CD14-positive monocyte (primary cell): Measurements from ENCODE around the gene CDCA3. TPM values are rescaled to one million over a fixed set of nuclear protein-coding genes. Genes with fewer than 3 reads are reported as not detected.

Experiments used
- DNase-seq, 3 donors: peaks; one replicate each; pipeline ENCODE4 v3.0.0-alpha.2; 2011 to 2022
- H2AFZ ChIP-seq: 2 replicates; pipeline ENCODE4 v1.6.0; 2012; ENCODE audit warnings: mild to moderate bottlenecking, low read depth, low read length, inconsistent platforms; ENCODE audit not compliant: insufficient read depth, poor library complexity, severe bottlenecking
- H3K27ac ChIP-seq, 2 donors: 1 replicate in 1 of 2; 2 replicates in 1 of 2; pipeline ENCODE4 v1.5.1; 2012 to 2013; ENCODE audit warnings: low read length in 2 of 2, control low read depth in 1 of 2, inconsistent platforms in 1 of 2, low read depth in 1 of 2, mild to moderate bottlenecking in 1 of 2
- H3K27me3 ChIP-seq, 2 donors: one replicate each; pipeline versions ENCODE4 v1.6.0 to v1.6.1; 2011 to 2013; ENCODE audit warnings: low read length in 2 of 2; ENCODE audit not compliant: control insufficient read depth in 2 of 2, insufficient read depth in 2 of 2
- H3K36me3 ChIP-seq, 2 donors: replicated peaks in 1 of 2; 1 replicate in 1 of 2; 2 replicates in 1 of 2; pipeline versions ENCODE4 v1.5.1 to v1.6.1; 2012 to 2013; ENCODE audit warnings: low read length in 2 of 2, control low read depth in 1 of 2, inconsistent platforms in 1 of 2, mild to moderate bottlenecking in 1 of 2; ENCODE audit not compliant: insufficient read depth in 2 of 2, control insufficient read depth in 1 of 2
- H3K4me1 ChIP-seq, 2 donors: 1 replicate in 1 of 2; 2 replicates in 1 of 2; pipeline versions ENCODE4 v1.5.1 to v1.6.1; 2012 to 2013; ENCODE audit warnings: low read length in 2 of 2, control low read depth in 1 of 2, inconsistent platforms in 1 of 2, mild to moderate bottlenecking in 1 of 2, moderate library complexity in 1 of 2; ENCODE audit not compliant: insufficient read depth in 2 of 2, control insufficient read depth in 1 of 2
- H3K4me2 ChIP-seq: replicated peaks from 2 replicates; pipeline ENCODE3; 2012; ENCODE audit warnings: low read length, moderate library complexity, mild to moderate bottlenecking; ENCODE audit not compliant: poor library complexity, severe bottlenecking; ENCODE audit errors: extremely low read depth
- H3K4me3 ChIP-seq, 3 experiments: fragments of 200-600 bp in 1 of 3; sonication (generic) in 1 of 3; replicated peaks in 1 of 3; 1 replicate in 2 of 3; 2 replicates in 1 of 3; pipeline ENCODE4 v1.5.1; 2011 to 2013; ENCODE audit warnings: low read length in 3 of 3, mild to moderate bottlenecking in 3 of 3, control low read depth in 2 of 3, low read depth in 2 of 3, inconsistent platforms in 1 of 3, moderate library complexity in 1 of 3
- H3K79me2 ChIP-seq: 2 replicates; pipeline ENCODE4 v1.6.0; 2012; ENCODE audit warnings: mild to moderate bottlenecking, control low read depth, inconsistent platforms, low read length, moderate library complexity; ENCODE audit not compliant: insufficient read depth
- H3K9ac ChIP-seq: 2 replicates; pipeline ENCODE4 v1.6.0; 2017; ENCODE audit warnings: low read length, mild to moderate bottlenecking; ENCODE audit not compliant: insufficient read depth, poor library complexity, severe bottlenecking
- H3K9me3 ChIP-seq, 2 donors: replicated peaks in 1 of 2; 1 replicate in 1 of 2; 2 replicates in 1 of 2; pipeline versions ENCODE4 v1.5.1 to v1.6.1; 2012 to 2013; ENCODE audit warnings: low read length in 2 of 2, control low read depth in 1 of 2; ENCODE audit not compliant: control insufficient read depth in 1 of 2, insufficient read depth in 1 of 2
- H4K20me1 ChIP-seq: 2 replicates; pipeline ENCODE4 v1.6.0; 2012; ENCODE audit warnings: mild to moderate bottlenecking, low read length, control low read depth, moderate library complexity; ENCODE audit not compliant: insufficient read depth
- H3K27ac Mint-ChIP-seq, 7 donors: one replicate each; pipeline ENCODE4 v1.8.0; 2020; ENCODE audit warnings: mild to moderate bottlenecking in 7 of 7, mixed read lengths in 7 of 7, moderate library complexity in 6 of 7, inconsistent platforms in 2 of 7
- H3K27me3 Mint-ChIP-seq, 3 donors: one replicate each; pipeline ENCODE4 v1.8.0; 2021 to 2022; ENCODE audit warnings: low read depth in 3 of 3, mild to moderate bottlenecking in 3 of 3, mixed read lengths in 3 of 3, moderate library complexity in 3 of 3, inconsistent platforms in 1 of 3
- H3K36me3 Mint-ChIP-seq, 2 donors: one replicate each; pipeline ENCODE4 v1.8.0; 2020; ENCODE audit warnings: mixed read lengths in 2 of 2, inconsistent platforms in 1 of 2, mild to moderate bottlenecking in 1 of 2
- H3K4me1 Mint-ChIP-seq: one replicate; pipeline ENCODE4 v1.8.0; 2020; ENCODE audit warnings: mild to moderate bottlenecking, mixed read lengths
- H3K4me3 Mint-ChIP-seq, 2 donors: one replicate each; pipeline ENCODE4 v1.8.0; 2020; ENCODE audit warnings: mild to moderate bottlenecking in 2 of 2, mixed read lengths in 2 of 2, moderate library complexity in 1 of 2
- H3K9me3 Mint-ChIP-seq, 7 donors: one replicate each; pipeline ENCODE4 v1.8.0; 2020 to 2022; ENCODE audit warnings: mixed read lengths in 7 of 7, mild to moderate bottlenecking in 6 of 7, moderate library complexity in 6 of 7, inconsistent platforms in 2 of 7
- CTCF ChIP-seq: fragments of 200-600 bp; IDR thresholded peaks from one replicate; pipeline ENCODE4 v1.8.0; 2022; ENCODE audit warnings: antibody characterized with exemption, mild to moderate bottlenecking
- WGBS: methylation state at CpG from one replicate; pipeline ENCODE4 v1.1.5; 2013; ENCODE audit warnings: missing lambda C conversion rate; ENCODE audit not compliant: insufficient coverage; 5-methylcytosine and 5-hydroxymethylcytosine counted together
- intact Hi-C, 2 donors: fragments of 100-400 bp; cut with micrococcal nuclease; formaldehyde crosslinking; loops; one replicate each; pipeline versions ENCODE4 v1.15.0 to v1.15.1; 2023
- polyA plus RNA-seq, 3 donors: library from polyadenylated mRNA; depleted of rRNA in 1 of 3; unstranded in 2 of 3; stranded (reverse) in 1 of 3; fragments of 300-500 nt in 2 of 3; fragments of >200 nt in 1 of 3; fragmentation: Illumina TruSeq in 2 of 3; gene quantifications; 1 replicate in 2 of 3; 2 replicates in 1 of 3; pipeline ENCODE4 v1.2.3, GENCODE V29; 2012 to 2021

CDCA3 gene
- polyA plus RNA-seq, 3 donors = 0.57 to 0.61 (median 0.59) TPM

- Mint-ChIP-seq H3K9me3 (peaks cover 0 to 12% (median 8%) of the 10 kb centered on the region in 7 donors), H3K36me3 (peaks cover 16 to 26% of the 10 kb centered on the region in 2 donors), H3K4me1 (peaks cover 39% of the 10 kb centered on the region), H3K4me3 (peak overlapping the region; percentile 63 to 84), H3K27me3 (peaks cover 55 to 75% (median 58%) of the 10 kb centered on the region in 3 donors), H3K27ac (no peak overlapping the region)
- no peaks in the 10 kb centered on the region for H3K36me3 ChIP-seq
- H3K4me1 ChIP-seq = peaks cover 21 to 46% of the 10 kb centered on the region in 2 donors
- peaks cover 5% of the 10 kb centered on the region for H3K79me2 ChIP-seq
- 96% methylated on average over 22 of the region's 22 CpGs for WGBS
- H3K4me3 ChIP-seq = no peak overlapping the region
- intact Hi-C loops = loop anchor here (5.0 kb wide), 3 partner anchors 35 to 205 kb away; no protein-coding TSS in a partner anchor
- H3K9me3 ChIP-seq = peaks cover 0 to 6% of the 10 kb centered on the region in 2 donors
- peaks cover 12 to 56% of the 10 kb centered on the region in 2 donors for H3K27me3 ChIP-seq
- no peak for TF ChIP-seq CTCF
- H3K4me2 ChIP-seq = no peak overlapping the region
- H3K27ac ChIP-seq = no peak overlapping the region
- no peak overlapping the region for H3K9ac ChIP-seq
- DNase-seq = no peak
- H4K20me1 ChIP-seq = peaks cover 29% of the 10 kb centered on the region
- no peak overlapping the region for H2AFZ ChIP-seq
These were observed 24.2 kb downstream of the CDCA3 start for GRCh38 chr12:6826734-6827436.

GRCh38 chr12:6826125-6826733, 24.9 kb downstream of the CDCA3 start:
- peaks cover 12 to 56% of the 10 kb centered on the region in 2 donors for H3K27me3 ChIP-seq
- intact Hi-C loops = loop anchor here (5.0 kb wide), 3 partner anchors 34 to 204 kb away; no protein-coding TSS in a partner anchor
- H3K9ac ChIP-seq = no peak overlapping the region
- Mint-ChIP-seq H3K4me3 (peak overlapping the region in 1 of 2 donors; percentile 84), H3K36me3 (peaks cover 16 to 26% of the 10 kb centered on the region in 2 donors), H3K4me1 (peaks cover 42% of the 10 kb centered on the region), H3K27ac (peak overlapping the region in 1 of 7 donors; percentile 25), H3K27me3 (peaks cover 50 to 69% (median 52%) of the 10 kb centered on the region in 3 donors), H3K9me3 (peaks cover 0 to 12% (median 8%) of the 10 kb centered on the region in 7 donors)
- WGBS = 100% methylated on average over 6 of the region's 17 CpGs
- H2AFZ ChIP-seq = no peak overlapping the region
- H4K20me1 ChIP-seq = peaks cover 29% of the 10 kb centered on the region
- H3K36me3 ChIP-seq = no peaks in the 10 kb centered on the region
- no peak overlapping the region for H3K4me2 ChIP-seq
- H3K27ac ChIP-seq = no peak overlapping the region
- H3K79me2 ChIP-seq = peaks cover 5% of the 10 kb centered on the region
- no peak overlapping the region for H3K4me3 ChIP-seq
- no peak for TF ChIP-seq CTCF
- DNase-seq = no peak
- peaks cover 0 to 6% of the 10 kb centered on the region in 2 donors for H3K9me3 ChIP-seq
- H3K4me1 ChIP-seq = peaks cover 23 to 49% of the 10 kb centered on the region in 2 donors
